Embryonic facial prominence (tissue), 1 donor: ENCODE results near the gene CD276.

ENCODE experiments used
- DNase-seq: peaks from one replicate; pipeline ENCODE4 v3.0.0-alpha.2; 2016; ENCODE audit errors: extremely low spot score

Gene CD276

DNA sequence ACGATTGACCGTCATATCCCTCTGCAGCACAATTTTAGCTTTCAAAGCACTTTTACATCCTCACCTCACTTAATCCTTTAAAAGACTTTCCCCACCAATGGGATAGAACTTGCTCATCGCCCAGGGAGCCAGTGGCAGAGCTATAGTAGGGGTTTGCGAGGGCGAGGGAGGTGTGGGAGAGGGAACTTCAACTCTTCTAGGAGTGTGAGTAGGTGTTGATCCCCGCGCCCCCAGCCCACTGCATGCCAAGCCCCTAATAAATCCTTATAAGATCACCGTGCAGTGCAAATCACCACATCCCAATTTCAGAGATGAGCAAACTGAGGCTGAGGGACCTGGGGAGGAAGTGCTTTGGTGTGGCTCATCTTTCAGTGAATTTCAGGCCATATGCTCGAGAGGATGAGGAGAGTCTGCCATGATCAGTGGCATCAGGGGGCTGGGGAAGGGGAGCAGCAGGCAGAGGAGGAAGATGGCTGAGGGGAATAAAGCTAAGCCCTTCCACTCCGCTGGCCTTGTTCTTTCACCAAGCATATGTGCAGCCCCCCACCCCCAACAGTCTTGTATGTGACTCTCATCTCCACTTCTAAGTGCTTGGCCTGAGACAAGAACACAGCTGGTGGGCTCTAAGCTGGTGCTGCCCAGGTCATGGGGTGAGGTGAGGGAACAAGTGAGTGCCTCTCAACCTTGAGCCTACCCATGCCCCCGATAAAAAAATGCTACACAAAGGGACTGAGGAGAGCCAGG lies 63.8 kb downstream of the CD276 start:
- DNase-seq, result no peak

DNA sequence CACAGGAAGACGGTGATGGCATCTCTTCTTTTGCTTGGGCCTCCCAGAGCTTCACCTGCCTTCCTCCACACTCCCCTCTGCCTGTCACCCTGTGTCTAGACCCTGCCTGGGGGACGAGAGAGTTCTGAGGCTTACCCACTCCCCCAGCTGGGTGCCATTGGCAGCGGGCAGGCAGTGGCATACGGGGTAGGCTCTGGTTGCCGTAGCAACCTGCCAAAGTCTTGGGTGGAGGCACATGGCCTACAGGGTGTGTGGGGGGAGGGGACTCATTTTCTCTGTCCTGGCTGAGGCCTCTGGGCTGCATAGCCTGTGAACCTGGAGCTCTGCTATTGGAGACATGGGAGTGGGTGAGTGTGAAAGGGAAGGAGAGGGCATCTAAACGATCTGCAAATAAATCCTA lies 64.5 kb downstream of the CD276 start:
- DNase-seq, result no peak

DNA sequence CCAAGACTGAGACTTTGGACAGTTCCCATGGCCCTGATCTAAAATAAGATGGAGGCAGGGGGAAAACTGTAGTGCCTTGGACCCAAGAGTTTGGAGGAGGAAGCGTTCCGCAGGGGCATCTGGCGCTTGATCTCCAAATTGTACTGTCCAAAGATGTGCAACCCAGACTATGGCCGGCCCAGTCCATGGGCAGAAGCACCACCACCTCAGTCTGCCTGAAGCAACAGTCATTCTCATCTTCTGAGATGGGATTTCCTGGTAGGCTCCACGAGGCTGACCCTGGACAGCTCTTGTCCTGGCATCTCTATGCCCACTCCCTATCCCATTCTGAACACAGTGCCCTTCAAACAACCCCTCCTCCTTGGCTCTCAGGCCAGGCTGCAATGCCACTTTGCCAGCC lies 65.3 kb downstream of the CD276 start:
- no peak for DNase-seq

DNA sequence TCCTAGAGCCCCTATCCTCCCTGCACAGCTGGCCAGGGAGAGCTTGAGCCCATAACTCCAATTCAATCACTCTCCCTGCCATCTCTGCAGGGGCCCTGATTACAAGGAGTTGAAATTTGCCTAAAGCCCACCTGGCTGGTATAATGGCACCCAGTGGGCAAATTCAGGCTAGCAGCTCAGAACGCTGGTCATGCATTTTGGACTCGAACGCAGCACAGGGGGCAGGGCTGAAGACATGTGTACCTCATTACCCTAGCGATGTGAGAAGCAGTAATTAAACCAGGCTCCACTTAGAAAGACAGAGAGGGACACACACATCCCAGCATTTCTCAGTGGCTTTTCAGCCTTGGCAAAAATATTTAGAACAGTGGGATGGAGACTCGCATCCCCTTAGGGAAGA lies 65.8 kb downstream of the CD276 start:
- no peak for DNase-seq

DNA sequence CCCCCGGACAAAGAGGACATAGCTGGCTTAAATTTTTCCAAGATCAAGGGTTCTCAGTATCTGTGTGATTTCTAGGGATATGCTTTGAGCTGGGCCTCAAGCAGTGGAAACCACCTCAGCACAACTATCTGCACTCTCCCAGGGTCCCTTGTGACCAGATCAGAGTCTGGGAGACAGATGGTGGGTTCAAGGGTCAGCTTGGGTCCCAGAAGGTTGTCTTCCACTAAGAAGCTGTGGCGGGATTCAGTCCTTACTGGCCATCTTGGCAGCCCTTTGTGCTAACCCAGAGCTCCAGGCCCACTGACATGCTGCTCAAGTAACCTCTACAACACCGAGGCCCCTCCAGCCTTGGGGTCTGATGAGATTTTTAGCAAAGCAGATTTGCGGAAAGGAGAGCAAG lies 66.3 kb downstream of the CD276 start:
- DNase-seq, result no peak

DNA sequence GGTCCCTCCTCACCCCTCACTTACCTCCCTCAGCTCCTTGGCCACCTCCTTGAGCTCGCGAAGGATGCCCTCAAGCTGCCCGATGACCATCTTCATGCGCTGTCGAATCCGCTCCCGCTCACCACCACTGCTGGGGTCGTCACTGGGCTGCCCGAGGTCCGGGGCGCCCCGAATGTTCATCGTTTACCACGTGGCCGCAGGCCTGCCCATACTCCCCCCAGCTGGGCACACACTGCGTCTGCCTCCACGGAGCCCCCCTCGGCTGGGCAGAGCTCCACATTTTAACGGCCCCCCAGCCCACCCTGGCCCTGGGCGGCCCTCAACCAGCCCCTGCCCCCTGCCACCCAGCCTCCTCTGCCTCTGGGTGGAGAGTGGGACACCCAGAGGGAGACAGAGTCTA lies 66.8 kb downstream of the CD276 start:
- DNase-seq, result no peak

DNA sequence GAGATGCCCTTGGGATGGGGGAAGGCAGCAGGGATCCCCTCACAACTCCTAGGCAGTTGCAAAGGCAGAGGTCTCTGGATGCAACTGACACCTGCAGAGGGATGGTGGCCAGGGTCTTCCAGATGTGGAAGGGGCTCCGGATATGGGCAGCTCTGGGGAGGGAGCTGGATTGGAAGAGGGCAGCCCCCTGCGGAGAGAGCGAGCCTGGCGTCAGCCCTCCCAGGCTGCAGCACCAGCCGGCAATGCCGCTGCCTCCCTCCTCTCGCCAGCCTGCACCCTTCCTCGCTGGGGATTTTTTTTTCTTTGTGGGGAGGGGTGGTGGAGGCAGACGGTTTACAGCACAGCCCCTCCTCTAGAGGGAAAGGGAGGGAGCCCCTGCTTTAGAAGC lies 67.3 kb downstream of the CD276 start:
- no peak for DNase-seq

DNA sequence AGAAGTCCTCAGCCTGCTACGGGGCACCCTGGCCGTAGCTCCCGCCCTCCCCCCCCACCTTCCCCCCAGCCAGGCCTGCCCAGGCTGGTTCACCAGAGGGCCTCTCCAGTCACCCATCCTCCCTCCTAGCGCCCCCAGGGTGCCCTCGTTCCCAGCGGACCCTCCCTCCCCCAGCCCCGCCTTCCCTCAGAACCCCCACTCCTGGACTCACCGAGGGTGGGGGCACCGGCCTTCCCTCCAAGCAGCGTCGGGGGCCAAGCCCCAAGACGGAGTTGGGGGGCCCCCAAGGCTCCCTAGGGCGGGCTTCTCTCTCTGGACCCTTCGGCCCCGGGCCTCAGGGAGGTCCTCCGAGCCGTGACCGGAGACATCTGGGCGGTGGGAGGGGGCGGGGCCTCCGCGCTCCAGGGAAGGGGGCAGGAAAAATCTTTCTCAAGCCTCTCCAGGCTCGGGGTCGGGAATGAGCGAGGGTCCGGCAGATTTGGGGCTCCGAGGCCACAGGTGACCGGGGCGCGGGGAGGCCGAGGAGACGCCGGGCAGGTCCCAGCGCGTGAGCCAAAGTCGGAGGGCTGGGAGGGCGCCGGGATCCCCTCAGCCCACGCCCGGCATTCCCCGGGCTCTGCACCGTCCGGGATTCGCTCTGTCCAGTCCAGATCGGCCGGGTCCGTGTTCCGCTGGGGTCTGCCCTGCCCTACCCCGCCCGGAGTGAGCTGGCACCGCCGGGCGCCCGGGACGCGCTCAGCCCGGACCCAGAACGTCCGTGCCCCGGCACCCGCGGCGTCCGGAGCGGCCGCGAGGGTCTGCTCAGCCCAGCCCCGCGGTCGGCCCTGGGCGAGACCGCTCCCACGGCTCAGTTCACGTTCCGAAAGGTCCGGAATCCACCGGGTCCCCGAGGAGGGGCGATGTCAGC lies 68.0 kb downstream of the CD276 start:
- no peak for DNase-seq

DNA sequence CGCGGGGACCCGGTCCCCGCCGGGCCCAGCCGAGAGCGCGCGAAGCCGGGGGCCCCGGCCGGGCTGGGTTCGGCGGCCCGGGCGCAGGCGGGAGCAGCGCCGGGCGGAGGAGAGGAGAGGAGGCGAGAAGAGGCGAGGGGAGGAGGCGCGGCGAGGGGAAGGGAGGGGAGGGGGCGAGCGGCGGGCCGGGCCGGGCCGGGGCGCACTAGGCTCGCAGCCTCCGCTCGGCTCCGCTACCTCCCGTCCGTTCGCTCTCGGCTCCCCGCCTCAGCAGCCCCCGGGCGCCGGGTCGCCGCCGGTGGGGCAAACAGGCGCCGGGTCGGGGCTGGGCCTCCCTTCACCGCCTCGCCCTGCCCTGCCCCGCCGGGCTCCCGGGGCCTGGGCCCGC lies 68.6 kb downstream of the CD276 start:
- DNase-seq, result no peak

DNA sequence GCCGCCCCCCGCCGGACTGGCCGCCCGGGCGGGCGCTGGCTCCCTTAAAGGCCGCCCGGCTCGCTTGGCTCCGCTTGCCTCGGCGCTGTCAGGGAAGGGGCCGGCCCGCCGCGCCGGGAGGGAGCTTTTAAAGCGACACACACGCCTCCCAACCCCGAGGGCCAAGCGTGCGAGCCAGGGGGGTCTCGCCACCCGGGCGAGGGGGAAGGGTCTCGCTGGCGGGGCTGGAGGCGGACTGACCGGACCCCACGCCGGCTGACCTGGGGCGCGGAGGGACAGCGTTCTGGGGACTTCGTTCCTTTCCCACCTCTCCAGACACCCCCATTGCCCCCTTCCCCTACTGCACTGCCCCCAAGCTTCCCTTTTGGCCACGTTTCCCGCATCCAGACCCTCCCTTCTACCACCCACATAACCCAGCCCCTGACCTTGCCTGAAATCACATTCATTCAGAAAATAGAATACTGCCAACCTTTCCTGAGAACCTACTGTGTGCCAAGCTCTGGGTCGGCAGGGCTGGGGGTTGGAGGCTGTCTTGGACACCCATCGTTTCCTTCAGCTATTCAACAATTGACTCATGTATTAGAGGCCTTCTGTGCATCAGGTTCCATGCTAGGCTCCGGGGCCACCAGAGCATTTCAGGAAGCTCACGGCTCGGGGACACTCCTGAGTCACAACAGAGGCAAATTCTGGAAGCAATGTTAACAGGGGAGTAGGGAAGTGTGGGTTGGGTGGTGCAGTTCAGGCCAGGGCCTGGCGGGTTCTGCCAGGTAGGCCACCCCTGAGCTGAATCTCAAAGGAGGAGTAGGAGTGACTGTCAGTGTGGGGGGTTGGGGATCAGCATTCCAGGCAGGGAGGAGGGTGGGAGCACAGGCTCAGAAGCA lies 69.3 kb downstream of the CD276 start, which contains the start of gene INSYN1:
Gene INSYN1, minus strand, starts transcription at position 102 of the 881 bp plus-strand sequence. CDS start 2,221 bp downstream, outside the sequence.
- DNase-seq, result no peak

DNA sequence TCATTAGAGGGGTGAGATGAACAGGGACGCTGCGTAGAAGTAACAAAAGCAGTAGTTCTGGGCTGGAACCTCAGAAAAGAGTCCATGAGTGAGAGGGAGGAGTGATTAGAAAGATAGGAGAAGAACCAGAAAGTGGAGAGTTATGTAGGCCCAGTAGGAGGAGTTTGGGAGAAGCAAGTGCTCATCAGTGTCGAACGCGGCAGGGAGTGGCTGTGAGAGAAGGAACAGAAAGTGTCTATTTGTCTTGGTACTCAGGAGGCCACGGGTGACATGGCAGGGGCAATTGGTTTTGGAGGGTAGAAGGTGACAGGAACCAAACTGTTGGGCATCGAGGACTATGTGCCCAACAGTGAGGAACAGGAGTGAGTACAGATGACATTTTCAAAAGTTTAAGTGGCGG lies 70.3 kb downstream of the CD276 start:
- no peak for DNase-seq

DNA sequence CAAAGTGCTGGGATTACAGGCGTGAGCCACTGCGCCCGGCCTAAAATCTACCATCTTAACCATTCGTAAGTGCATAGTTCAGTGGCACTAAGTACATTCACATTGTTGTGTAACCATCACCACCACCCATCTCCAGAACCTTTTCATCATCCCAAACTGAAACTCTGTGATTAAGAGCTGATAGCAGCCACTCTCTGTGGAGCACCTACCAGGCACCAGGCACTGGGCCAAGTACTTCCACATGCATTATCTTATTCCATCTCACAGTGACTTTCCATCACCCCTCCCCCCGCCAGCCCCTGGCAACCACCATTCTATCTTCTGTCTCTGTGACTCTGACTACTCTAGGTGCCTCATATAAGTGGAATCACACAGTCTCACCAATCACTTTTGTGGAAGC lies 71.3 kb downstream of the CD276 start:
- no peak for DNase-seq

DNA sequence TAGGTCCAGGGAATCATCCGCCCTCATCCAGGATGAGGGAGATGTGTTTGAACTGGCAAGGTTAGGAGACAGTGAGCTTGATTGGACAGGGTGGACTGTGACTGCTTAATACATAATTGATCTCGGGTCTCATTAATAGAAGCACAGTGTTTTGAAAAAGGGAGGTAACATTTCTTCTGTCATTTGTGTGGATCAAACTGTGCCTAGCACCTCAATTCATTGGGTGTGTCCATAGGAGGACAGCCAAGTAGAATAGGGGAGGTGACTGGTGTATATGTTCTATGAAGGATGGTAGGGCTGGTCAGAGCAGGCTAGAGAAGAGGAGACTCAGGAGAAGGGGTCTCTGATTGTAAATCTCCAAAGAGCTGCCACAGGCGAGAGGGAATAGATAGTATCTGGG lies 71.8 kb downstream of the CD276 start:
- no peak for DNase-seq

DNA sequence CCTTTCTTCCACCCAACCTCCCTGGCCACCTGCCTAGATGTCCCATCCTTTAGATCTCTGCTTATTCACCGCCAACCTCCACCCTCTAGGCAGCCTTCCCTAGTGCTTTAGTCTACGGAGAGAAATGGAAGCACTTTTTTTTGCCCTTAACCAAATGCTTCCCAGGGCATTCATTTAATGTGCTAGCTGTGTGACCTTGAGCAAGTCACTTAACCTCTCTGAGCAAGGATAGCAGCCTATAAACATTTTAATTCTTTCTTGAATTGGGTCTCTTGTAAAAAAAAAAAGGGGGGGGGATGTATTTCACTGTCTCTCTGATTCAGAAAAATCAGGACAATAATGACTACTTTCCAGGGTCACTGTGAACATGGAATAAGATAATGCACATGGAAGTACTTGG lies 72.2 kb downstream of the CD276 start:
- no peak for DNase-seq

DNA sequence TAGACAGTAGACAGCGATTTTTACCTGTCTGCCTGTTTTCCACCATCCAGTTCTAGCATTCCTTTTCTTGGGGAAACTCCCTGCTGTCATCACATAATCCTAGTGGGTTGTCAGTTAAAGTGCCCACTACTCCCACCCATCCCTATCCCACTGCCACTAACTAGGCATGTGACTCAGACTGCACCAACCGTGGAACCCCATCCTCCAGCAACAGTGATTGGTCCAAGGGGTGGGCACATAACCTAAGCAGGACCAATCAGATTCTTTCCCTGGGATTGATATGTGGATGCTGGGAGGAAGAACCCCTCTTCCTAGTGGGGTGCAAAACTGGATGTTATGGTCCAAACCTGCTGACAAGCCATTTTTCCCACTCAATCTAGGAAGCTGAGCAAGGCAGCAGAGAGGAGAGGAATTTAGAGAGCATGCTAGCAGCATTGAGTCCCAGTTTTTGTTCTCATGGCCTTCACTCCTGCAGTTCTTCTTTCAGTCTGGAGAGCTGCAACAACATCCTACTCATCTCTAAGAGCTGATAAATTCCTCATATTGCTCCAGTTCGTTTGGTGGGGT lies 72.8 kb downstream of the CD276 start:
- DNase-seq, result no peak

DNA sequence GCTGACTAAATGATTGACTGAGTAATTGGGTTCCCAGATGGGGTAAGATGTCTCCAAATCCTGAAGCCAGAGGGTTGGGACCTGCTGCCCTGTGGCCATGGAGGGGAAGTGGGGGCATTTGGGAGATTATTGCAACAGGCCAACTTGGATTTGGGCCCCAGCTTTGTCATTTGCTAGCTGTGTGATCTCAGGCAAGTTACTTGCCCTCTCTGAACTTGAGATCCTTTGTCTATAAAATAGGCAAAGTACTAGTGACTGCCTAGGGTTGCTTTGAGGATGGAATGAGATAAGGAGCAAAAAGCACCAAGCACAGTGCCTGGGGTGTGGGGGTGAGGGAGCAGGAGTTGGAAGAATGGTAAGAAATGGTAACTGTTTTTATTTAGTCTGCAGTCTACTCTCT lies 73.4 kb downstream of the CD276 start:
- no peak for DNase-seq

DNA sequence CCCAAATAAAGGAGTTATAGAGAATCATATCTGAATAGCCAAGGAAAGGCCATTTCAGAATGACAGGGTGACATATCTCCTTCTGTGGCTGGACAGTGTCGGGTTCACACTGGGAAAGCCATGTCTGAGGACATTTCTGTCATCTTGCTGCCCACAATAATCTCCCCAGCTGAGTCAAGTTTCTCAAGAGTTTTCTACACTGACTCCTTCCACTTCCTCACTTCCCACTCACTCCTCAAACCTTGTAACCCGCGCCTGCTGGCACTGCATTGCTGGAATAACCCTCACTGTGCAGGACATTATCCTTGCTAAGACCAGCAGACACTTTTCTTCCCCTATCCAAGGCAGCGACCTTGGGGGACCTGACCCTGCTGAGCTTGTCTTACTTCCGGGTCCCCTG lies 74.3 kb downstream of the CD276 start:
- no peak for DNase-seq

DNA sequence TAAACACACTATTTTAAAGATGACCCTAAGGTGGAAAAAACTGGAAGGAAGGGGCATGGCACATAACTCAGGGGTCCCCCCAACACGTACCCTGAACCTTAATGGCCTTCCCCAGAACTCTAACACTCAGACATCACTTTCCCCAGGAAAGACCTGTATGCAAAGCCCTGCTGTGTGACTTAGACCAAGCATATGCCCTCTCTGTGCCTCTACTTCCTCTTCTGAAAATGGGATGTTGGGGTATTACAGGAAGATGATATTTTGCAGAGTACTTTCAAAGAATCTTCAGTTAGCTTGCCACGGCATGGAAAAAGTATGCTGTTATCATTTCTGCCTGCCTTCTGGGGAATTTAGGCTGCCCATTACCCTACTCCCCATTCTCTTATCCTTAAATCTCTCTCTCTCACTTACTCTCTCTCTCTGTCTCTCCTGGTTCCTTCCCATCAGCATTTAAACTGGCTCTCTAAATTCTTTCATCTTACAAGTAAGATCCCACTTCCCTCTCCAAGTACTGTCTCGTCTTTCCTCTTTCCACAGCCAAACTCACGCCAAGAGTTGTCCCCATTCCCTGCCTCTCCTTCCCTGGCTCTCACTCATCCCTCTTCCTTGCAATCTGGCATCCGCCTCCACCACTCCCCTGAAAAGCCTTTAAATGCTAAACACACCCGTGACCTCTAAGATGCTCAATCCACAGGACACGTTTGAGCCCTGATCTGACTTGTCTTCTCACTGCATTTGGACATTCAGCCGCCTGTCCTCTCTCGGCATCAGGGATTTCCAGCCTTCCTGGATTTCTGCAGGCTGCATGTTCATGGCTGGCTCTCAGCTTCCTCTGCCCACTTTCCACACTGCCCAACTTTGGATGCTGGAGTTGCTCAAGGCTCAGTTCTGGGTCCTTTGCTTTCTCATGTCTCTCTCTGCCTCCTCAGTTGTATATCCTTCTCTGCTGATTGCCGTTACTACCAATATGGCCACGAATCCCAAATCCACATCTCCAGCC lies 76.4 kb downstream of the CD276 start:
- no peak for DNase-seq

DNA sequence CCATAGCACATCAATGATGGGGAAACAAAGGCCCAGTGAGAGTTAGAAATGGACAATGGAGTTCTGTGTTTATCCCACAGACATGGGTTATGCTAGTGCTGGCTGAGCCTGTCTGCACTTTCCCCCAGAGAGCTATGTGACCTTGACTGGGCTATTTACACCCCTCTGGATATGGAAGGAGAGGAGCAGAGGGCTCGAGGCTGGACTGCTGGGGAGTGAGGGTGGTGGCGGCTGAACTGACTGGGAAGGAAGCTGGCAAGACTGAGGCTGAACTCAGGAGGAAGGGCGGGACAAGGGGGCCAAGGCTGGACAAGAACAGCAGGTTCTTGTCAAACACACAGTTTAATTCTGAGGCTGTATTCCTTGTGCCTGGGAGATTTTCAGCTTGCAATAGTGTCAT lies 79.7 kb downstream of the CD276 start:
- DNase-seq, result no peak
